ENCODE results near the gene ZFAND2A.

ZFAND2A gene

GRCh38 chr7:1109581-1110310 is 50.2 kb downstream of the ZFAND2A start:
- no peak for DNase-seq (ENCODE audit: low read depth in 1 of 2, low spot score in 1 of 2)

DNA sequence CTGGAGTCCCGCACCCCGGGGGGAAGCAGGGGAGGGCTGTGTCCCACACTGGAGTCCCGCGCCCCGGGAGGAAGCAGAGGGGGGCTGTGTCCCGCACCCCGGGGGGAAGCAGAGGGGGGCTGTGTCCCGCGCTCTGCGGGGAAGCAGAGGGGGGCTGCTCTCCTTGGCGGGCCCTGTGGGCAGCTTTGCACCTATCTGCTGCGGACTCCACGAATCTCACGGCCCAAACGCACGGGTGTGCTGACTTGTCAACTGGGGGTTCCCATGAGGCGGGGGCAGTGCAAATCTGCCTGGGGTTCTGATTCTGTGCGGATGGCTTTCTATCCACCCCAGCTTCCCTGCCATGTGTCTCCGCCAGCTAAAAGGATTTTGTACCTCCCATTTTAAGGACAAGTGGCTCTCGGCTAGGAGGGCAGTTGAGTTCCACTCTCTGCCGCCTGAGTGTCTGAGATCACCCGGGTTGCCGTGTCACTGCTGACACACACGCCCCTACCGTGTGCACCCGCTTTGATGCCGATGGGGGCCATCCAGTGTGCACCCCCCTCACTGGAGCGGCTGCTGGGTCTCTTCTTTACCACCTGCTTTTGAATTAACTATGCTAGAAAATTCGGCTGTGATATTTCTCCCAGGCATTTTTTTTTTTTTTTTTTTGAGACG is 51.6 kb downstream of the ZFAND2A start:
- DNase-seq (ENCODE audit: low read depth in 1 of 2, low spot score in 1 of 2) = no peak

DNA sequence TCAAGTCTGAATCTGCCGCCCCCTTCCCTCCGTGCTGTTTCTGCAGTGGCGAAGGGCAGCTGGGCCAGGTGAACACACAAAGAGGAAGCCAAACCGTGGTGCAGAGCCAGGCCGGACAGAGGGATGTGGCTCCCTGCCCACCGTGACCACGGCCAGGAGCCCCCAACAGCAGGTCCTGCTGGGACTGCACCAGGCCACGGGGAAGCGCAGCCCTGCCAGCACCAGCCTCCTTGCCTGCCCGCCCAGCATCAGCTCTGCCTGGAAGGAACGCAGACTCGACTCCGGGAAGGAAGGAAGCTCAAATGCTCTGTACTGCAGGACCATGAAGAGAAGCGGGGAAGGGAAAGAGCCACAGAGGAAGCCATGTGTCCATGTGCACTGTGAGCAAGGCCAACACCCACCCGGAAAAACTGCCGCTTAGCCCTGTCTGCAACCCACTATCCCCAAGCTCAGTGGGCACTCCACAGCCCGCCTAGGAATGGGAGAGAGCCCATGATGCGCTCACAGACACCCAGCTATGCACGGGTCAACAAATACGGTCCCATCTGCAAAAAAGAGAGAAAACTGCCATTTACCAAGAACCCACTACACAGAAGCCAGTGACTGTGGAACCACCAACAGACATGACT is 53.1 kb downstream of the ZFAND2A start:
- no peak for DNase-seq (ENCODE audit: low read depth in 1 of 2, low spot score in 1 of 2)

DNA sequence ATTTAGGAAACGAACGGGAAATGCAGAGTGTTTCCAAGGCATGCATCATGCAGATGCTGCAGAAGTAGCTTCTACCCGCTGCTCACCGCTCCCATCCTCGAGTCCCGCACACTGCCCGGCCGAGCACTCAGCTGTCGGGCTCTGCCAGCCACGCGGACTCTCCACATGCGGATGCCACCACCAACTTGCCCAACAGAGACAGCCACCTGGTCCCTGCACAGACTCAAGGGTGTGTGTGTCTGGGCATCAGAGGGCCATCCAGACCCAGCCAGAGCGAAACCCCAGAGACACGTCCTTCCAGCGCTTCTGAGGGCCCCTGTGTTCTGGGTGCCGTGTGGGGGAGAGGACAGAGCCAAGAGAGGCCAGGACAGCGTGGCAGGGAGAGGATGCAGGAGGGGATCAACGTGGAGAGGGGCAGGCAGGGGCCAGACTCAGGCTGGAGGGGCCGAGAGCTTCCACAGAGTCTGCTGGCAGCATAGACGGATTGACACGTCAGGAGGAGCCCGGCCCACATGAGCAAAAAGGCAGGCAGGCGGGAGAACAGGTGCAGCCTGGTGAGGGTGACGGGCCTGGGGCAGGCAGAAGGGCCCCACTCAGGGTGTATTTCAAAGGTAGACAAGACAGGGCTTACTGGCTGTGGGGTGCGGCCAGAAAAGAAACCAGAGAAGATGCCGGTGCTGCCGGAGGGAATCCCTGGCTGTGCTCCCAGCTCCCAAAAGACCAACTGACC is 53.8 kb downstream of the ZFAND2A start:
- DNase-seq (ENCODE audit: low read depth in 1 of 2, low spot score in 1 of 2) = no peak

- no peak for DNase-seq (ENCODE audit: low read depth in 1 of 2, low spot score in 1 of 2)
Measured at GRCh38 chr7:1105189-1105588, 54.8 kb downstream of the ZFAND2A start.

- no peak for DNase-seq (ENCODE audit: low read depth in 1 of 2, low spot score in 1 of 2)
Measured at GRCh38 chr7:1104516-1105179, 55.3 kb downstream of the ZFAND2A start.

DNA sequence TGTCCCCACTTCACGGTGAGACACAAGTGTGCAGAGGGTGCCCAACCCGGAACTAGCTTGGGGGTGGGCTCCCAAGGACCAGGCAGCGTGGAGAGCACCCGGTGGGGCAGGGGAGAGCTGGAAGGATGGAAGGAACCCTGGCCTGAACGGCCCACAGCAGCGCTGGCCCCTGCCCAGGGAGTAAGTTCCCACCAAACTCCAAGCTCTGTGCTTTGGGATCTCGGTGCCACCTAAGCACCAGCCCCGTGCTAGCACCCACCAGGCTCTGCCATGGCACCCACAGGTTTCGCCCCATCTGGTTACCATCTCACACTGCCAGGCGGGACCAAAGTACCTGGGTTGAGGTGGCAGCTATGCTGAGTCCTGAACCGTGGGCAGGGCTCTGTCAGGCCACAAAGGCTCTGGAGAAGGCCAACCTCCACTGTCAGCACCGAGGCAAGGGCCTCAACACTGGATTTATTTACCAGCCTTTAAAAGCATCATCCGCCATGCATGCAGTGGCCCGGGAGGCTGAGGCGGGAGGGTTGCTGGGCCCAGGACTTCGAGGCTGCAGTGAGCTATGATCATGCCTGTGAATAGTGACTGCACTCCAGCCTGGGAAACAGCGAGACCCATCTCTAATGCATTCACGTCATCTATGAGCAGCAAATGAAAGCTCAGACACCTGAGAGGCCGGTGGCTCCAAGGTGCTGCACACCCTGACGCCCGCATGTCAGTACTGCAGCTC is 56.0 kb downstream of the ZFAND2A start:
- DNase-seq (ENCODE audit: low read depth in 1 of 2, low spot score in 1 of 2) = no peak

DNA sequence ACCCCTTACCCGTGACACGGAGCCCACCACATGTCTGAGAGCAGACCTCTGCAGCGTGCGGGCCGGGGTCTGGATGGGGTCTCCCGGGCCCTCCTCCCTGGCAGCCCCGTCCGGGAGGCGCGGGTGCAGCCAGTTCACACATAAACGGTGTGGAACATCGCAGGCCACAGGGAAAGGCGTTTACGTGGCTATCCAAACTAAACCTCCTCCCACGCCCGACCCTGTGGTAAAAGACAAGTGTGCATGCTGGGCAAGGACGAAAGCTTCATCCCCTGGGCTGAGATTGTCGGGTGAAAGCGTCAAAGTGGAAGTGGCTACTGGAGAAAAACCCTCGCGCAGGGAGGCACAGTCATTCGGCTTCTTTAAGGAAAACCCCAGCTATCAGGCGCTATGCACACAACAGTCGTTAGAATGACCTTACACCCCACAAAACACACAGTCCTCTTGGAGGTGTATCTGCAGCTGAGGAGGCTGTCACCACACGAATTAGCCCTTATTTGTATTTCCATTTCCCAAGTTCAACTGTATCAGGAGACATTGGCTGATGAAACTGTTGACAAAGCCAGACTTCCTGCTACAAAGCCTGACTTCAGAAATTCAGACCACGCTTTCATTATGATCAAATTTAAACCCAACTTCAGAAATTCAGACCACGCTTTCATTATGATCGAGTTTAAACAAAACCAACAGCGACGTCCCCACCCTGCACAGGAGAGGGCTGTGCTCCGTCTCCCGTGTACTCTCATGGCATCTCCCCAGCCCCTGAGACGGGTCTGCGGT is 56.8 kb downstream of the ZFAND2A start:
- no peak for DNase-seq (ENCODE audit: low read depth in 1 of 2, low spot score in 1 of 2)
